ES-I3 (cell line): ENCODE results near the gene MXRA8.

Source experiments
- H3K36me3 ChIP-seq: 2 replicates; pipeline ENCODE4 v1.6.1; 2013; ENCODE audit warnings: mild to moderate bottlenecking, low read length, control low read depth, moderate library complexity; ENCODE audit not compliant: insufficient read depth
- H3K4me1 ChIP-seq: 2 replicates; pipeline ENCODE4 v1.6.1; 2013; ENCODE audit warnings: mild to moderate bottlenecking, control low read depth, low read length; ENCODE audit not compliant: insufficient read depth
- H3K9ac ChIP-seq: 2 replicates; pipeline ENCODE4 v1.6.1; 2013; ENCODE audit warnings: low read depth, mild to moderate bottlenecking, low read length, moderate library complexity
- H3K9me3 ChIP-seq: 2 replicates; pipeline ENCODE4 v1.6.1; 2013; ENCODE audit warnings: mild to moderate bottlenecking, low read length, moderate library complexity; ENCODE audit not compliant: control insufficient read depth, insufficient read depth

The MXRA8 gene

GRCh38 chr1:1333551-1334241, 24.7 kb downstream of the MXRA8 start:
- no peaks in the 10 kb centered on the region for H3K36me3 ChIP-seq
- H3K9me3 ChIP-seq = no peaks in the 10 kb centered on the region
- H3K4me1 ChIP-seq = no peaks in the 10 kb centered on the region
- H3K9ac ChIP-seq = no peak overlapping the region

- Histone ChIP-seq H3K9me3 (no peaks in the 10 kb centered on the region), H3K9ac (no peak overlapping the region), H3K36me3 (no peaks in the 10 kb centered on the region), H3K4me1 (no peaks in the 10 kb centered on the region)
Measured at GRCh38 chr1:1332774-1333480, 25.4 kb downstream of the MXRA8 start.

- Histone ChIP-seq H3K9me3 (no peaks in the 10 kb centered on the region), H3K36me3 (no peaks in the 10 kb centered on the region), H3K9ac (no peak overlapping the region), H3K4me1 (no peaks in the 10 kb centered on the region)
Measured at GRCh38 chr1:1332031-1332755, 26.2 kb downstream of the MXRA8 start.

GRCh38 chr1:1331068-1331965, 27.0 kb downstream of the MXRA8 start, which contains the start of gene TAS1R3:
Gene TAS1R3 (plus strand): TSS chr1:1331280. CDS start chr1:1331346, 66 bp downstream.
- Histone ChIP-seq H3K9ac (no peak within 1 kb of the TSS), H3K36me3 (no peaks in the 10 kb centered on the region), H3K4me1 (no peaks in the 10 kb centered on the region), H3K9me3 (no peaks in the 10 kb centered on the region)

GRCh38 chr1:1330366-1331067, 27.8 kb downstream of the MXRA8 start:
- no peaks in the 10 kb centered on the region for H3K9me3 ChIP-seq
- H3K4me1 ChIP-seq = no peaks in the 10 kb centered on the region
- H3K36me3 ChIP-seq = no peaks in the 10 kb centered on the region
- H3K9ac ChIP-seq = no peak overlapping the region

GRCh38 chr1:1329304-1330210, 28.8 kb downstream of the MXRA8 start:
- H3K36me3 ChIP-seq = no peaks in the 10 kb centered on the region
- no peaks in the 10 kb centered on the region for H3K4me1 ChIP-seq
- no peaks in the 10 kb centered on the region for H3K9me3 ChIP-seq
- H3K9ac ChIP-seq = no peak overlapping the region

GRCh38 chr1:1328254-1328653, 30.1 kb downstream of the MXRA8 start:
- Histone ChIP-seq H3K9me3 (no peaks in the 10 kb centered on the region), H3K9ac (no peak overlapping the region), H3K36me3 (no peaks in the 10 kb centered on the region), H3K4me1 (0 out of 2 replicates have a peak, but pooled peaks cover 4% of the 10 kb centered on the region)

GRCh38 chr1:1327291-1327690, 31.1 kb downstream of the MXRA8 start:
- Histone ChIP-seq H3K36me3 (no peaks in the 10 kb centered on the region), H3K9ac (no peak overlapping the region), H3K4me1 (0 out of 2 replicates have a peak, but pooled peaks cover 5% of the 10 kb centered on the region), H3K9me3 (no peaks in the 10 kb centered on the region)

- Histone ChIP-seq H3K9ac (no peak overlapping the region), H3K9me3 (no peaks in the 10 kb centered on the region), H3K36me3 (no peaks in the 10 kb centered on the region), H3K4me1 (0 out of 2 replicates have a peak, but pooled peaks cover 5% of the 10 kb centered on the region)
Measured at GRCh38 chr1:1326075-1326605, 32.2 kb downstream of the MXRA8 start.

GRCh38 chr1:1325288-1326074, 32.9 kb downstream of the MXRA8 start:
- H3K4me1 ChIP-seq = 0 out of 2 replicates have a peak, but pooled peaks cover 5% of the 10 kb centered on the region
- H3K9me3 ChIP-seq = no peaks in the 10 kb centered on the region
- no peaks in the 10 kb centered on the region for H3K36me3 ChIP-seq
- peak overlapping the region; percentile 83; the same call in 1 of the 2 replicates for H3K9ac ChIP-seq

- H3K9me3 ChIP-seq = no peaks in the 10 kb centered on the region
- H3K4me1 ChIP-seq = 0 out of 2 replicates have a peak, but pooled peaks cover 5% of the 10 kb centered on the region
- H3K36me3 ChIP-seq = no peaks in the 10 kb centered on the region
Measured at GRCh38 chr1:1324524-1325287, 33.6 kb downstream of the MXRA8 start, which contains the start of the genes CPTP and INTS11. Gene CPTP (plus strand): TSS chr1:1324802. CDS start chr1:1326911, 2,109 bp downstream. Gene INTS11 (minus strand): TSS chr1:1324660. CDS start chr1:1324608, 52 bp downstream.

More at GRCh38 chr1:1324524-1325287, 33.6 kb downstream of the MXRA8 start, which contains the start of the genes CPTP and INTS11:
- H3K9ac ChIP-seq = peak within 1 kb of the TSS; percentile 94
